ENCODE data around the gene LGR6. TPM values are rescaled to one million over a fixed set of nuclear protein-coding genes. Genes with fewer than 3 reads are reported as not detected.
A peak's percentile ranks its signal among the peaks of the same experiment; 100 is the strongest.
"Not testable (repeated sequence)": the region's sequence is repeated elsewhere in the genome, so short reads cannot be mapped to it uniquely, and the experiment has no call there.

The LGR6 gene
- total RNA-seq, 1 donor from 2014 or later, result 1.4 TPM

- DNase-seq (ENCODE audit: low spot score), result no peak
- ATAC-seq, result no peak
These were observed 16.4 kb upstream of the LGR6 start for GRCh38 chr1:202176949-202177927.

GRCh38 chr1:202179828-202180750 is 13.5 kb upstream of the LGR6 start:
- DNase-seq (ENCODE audit: low spot score), result no peak
- ATAC-seq, result no peak

GRCh38 chr1:202180751-202181139 is 12.9 kb upstream of the LGR6 start:
- ATAC-seq; DNase-seq (ENCODE audit: low spot score): not testable (repeated sequence)

- ATAC-seq, result no peak
- DNase-seq (ENCODE audit: low spot score), result no peak
These were observed 12.0 kb upstream of the LGR6 start for GRCh38 chr1:202181586-202181985.

GRCh38 chr1:202182040-202182877 is 11.3 kb upstream of the LGR6 start:
- DNase-seq (ENCODE audit: low spot score), result no peak

DNA sequence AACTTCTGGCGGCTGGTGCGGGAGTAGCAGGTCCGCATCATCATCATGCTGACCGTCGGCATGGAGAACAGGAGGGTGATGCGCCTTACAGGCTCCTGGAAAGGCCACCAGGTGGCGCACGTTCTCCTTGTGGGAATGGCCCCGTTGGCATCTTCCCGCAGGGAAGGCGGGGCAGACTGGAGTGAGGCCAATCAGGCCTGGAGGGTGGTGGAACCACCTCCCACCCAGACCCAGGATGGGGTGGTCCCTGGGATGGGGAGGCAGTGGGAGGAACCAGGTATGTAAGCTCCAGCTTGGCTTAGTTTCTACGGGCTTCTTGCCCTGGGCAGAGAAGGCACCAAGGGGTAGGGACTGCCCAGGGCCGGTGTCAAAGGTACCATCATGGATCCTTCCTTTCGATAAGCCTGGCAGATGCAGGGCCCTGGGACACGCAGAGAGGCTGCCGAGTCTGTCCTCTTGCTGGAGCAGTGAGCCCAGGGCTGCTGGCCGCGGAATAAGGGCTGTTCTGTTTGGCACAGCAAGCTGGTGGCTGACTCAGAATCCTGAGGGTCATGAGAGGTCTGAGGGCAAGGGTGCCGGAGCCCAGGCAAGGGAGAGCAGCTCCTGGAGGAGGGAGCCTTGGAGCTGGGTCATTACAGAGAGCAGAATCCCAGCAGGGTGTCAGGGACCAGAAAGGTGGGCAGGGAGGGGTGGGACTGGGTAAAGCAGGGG is 8.7 kb upstream of the LGR6 start:
- ATAC-seq (peak; percentile 81), DNase-seq (ENCODE audit: low spot score) (peak; percentile 73)

More at GRCh38 chr1:202182040-202182877, 11.3 kb upstream of the LGR6 start:
- ATAC-seq, result no peak

GRCh38 chr1:202186327-202186726 is 7.3 kb upstream of the LGR6 start:
- no peak for DNase-seq (ENCODE audit: low spot score)
- ATAC-seq, result no peak

GRCh38 chr1:202187041-202187671 is 6.4 kb upstream of the LGR6 start:
- no peak for DNase-seq (ENCODE audit: low spot score)
- no peak for ATAC-seq

DNA sequence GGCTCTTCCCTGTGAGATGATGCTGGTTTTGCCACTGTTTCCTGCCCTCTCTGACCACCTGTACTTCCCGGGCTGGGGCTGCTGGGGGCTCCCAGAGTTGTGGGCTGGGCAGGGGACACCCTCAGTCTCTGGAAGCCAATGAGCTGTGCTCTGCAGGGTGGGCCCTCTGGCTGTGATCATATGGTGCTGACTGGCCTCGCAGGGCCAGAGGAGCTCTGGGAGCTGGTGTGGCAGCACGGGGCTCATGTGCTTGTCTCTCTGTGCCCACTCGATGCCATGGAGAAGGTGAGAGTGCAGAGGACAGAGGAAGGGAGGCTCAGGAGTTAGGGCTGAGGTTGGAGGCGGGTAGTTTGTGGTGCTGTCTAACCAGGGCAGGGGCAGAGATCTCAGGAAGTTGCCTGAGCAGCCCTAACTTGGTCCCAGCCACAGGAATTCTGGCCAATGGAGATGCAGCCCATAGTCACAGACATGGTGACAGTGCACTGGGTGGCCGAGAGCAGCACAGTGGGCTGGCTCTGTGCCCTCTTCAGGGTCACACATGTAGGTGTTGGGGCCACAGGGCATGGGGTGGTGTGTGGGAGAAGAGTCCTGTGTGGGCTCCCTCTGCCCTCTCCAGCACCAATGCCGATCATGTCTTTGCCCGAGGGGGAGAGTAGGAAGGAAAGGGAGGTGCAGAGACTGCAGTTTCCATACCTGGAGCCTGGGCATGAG is 5.7 kb upstream of the LGR6 start:
- ATAC-seq, result no peak
- no peak for DNase-seq (ENCODE audit: low spot score)

DNA sequence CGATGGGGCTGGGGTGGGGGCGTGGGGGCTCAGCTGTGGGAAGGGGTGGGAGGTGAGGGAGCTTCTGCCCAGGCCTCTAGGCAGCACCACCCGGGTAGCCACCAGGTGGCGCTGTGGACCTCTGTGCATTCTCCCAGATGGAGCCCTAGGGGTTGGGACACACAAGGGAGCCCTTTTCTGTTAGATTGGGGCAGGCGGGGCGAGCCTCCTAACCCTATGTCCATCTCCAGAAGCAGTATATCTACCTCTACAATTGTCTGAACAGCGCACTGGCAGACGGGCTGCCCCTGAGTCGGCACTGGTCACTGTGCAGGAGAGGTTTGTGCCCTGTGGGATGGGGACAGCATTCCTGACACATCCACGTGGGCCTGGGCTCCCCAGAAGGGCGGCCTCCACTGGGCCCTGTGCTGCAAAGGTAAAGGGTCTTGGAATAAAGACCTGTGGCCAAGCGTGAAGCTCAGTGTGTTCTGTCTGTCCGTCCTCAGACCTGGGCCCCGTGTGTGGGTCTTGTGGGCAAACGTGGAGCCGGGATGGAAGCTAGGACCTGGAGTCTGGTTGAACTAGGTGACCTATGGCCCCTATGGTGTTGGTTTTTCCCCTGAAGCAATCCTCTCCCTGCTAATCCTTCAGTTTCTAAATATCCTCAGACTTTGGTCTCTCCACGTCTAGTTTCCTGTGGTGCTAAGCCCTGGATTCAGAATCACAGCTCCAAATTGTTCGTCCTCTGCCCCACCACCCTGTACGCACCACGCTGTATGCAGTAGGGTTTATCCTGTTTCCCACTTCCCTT is 4.4 kb upstream of the LGR6 start:
- ATAC-seq, result peak; percentile 69
- DNase-seq (ENCODE audit: low spot score), result peak; percentile 73

DNA sequence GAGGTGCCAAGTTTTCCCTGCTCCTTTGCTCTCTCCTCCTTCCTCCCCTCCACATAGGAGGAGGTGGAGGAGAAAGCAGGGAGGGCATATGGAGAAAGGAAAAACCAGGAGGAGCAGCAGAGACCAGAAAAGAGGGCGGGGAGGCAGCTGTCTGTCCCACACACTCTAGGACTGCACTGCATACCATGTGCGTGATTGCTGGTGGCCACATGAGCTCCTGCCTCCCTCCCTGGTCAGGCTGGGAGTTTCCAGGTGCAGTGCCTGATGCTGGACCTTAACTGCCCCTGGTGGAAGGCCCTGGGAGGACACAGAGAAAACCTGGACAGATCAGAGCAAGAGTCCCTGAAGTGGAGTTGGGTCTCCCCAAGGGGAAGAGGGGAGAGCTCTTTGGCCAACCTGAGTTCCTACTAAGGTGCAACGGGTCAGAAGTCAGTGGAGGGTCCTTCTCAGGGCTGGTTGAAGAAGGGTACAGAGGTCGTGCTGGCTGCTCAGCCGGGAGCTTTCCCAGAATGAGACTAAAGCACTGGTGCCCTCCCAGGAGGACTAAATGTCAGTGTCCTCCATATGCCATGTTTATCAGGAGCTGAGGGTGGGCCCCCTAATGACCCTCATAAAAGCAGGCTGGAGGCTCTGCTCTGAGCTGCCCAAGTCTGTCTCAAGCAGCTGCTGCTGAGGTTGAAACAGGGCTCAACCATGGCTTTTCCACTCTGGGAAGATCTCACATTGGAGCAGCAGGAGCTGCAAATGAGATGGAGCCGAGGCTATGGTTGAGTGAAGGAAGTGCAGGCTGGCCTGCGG is 3.5 kb upstream of the LGR6 start:
- DNase-seq (ENCODE audit: low spot score), result no peak
- ATAC-seq, result peak; percentile 54

GRCh38 chr1:202191391-202191790 is 2.2 kb upstream of the LGR6 start:
- DNase-seq (ENCODE audit: low spot score); ATAC-seq: not testable (repeated sequence)

DNA sequence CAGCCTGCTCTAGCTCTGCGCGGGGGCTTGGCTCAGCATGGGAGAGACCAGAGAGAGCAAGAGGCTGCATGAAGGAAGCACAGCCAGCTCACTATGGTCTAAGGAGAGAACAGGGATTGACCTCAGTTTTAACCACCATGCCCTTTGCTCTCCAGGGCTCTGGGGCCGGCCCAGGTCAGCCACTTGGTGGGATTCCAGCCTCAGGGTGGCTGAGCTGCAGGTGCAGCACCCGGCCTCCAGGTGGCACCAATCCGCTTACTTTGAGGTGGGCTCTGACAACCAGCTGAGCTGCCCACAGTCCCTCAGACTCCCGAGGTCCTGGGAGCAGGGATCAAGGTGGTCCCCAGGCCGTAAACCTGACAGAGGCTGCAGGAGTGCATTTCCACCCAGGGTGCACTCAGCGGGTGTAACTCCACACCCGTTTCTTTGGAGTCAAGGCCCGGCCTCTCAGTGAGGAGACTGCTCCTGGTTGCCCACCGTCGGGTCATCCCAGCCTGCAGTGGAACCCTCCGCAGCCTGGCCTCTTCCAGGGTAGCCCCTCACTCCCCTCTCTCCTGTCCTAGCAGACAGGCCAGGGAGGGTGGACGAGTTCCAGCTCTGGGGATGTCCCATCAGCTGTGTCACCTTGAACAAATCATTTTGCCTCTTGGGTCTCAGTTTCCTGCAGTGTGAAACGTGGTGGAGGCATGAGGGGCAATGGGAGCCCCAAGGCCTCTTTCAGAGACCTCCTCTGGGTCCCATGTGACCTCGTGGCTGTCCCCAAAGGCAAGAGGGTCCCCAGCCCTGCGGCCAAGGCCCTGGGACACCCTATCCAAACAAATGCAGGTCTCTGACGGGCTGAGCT is 607 bp upstream of the LGR6 start:
- ATAC-seq (peak; percentile 86), DNase-seq (ENCODE audit: low spot score) (peak; percentile 70)

GRCh38 chr1:202194328-202194648 is 689 bp downstream of the LGR6 start:
- ATAC-seq, result no peak
- no peak for DNase-seq (ENCODE audit: low spot score)

GRCh38 chr1:202197653-202198365 is 4.2 kb downstream of the LGR6 start:
- no peak for ATAC-seq
- DNase-seq (ENCODE audit: low spot score), result no peak

GRCh38 chr1:202198366-202198724 is 4.7 kb downstream of the LGR6 start:
- no peak for ATAC-seq
- DNase-seq (ENCODE audit: low spot score), result no peak
